HUDEP-2 (cell line): ENCODE results near the gene MUC5AC.

Source experiments
- DNase-seq, 76 experiments: peaks; one replicate each; lab custom pipeline; 2025; ENCODE audit not compliant: unreplicated experiment in 76 of 76; lab: John Stamatoyannopoulos, UW

Gene MUC5AC

GRCh38 chr11:1220941-1221721 lies 63.4 kb downstream of the MUC5AC start:
- no peak for DNase-seq

GRCh38 chr11:1221848-1222311 lies 64.1 kb downstream of the MUC5AC start:
- DNase-seq, result no peak

GRCh38 chr11:1222491-1223345 lies 65.0 kb downstream of the MUC5AC start, which contains the start of gene MUC5B:
Gene MUC5B, plus strand, starts transcription at chr11:1223066. Its CDS starts 58 bp downstream, at chr11:1223124.
- DNase-seq, result no peak

GRCh38 chr11:1223346-1224110 lies 65.8 kb downstream of the MUC5AC start:
- no peak for DNase-seq

GRCh38 chr11:1224111-1224490 lies 66.3 kb downstream of the MUC5AC start:
- DNase-seq, result no peak

- no peak for DNase-seq
Observed at GRCh38 chr11:1224491-1225385, 67.0 kb downstream of the MUC5AC start.

- DNase-seq, result no peak
Observed at GRCh38 chr11:1225386-1226225, 67.9 kb downstream of the MUC5AC start.

- DNase-seq, result no peak
Observed at GRCh38 chr11:1226226-1226985, 68.7 kb downstream of the MUC5AC start.

- no peak for DNase-seq
Observed at GRCh38 chr11:1226986-1227550, 69.3 kb downstream of the MUC5AC start.

GRCh38 chr11:1227551-1228100 lies 69.9 kb downstream of the MUC5AC start:
- DNase-seq, result no peak

GRCh38 chr11:1228101-1228821 lies 70.5 kb downstream of the MUC5AC start:
- DNase-seq, result no peak

- no peak for DNase-seq
Observed at GRCh38 chr11:1228921-1229451, 71.2 kb downstream of the MUC5AC start.

- no peak for DNase-seq
Observed at GRCh38 chr11:1229471-1230120, 71.8 kb downstream of the MUC5AC start.

GRCh38 chr11:1230121-1230455 lies 72.3 kb downstream of the MUC5AC start:
- no peak for DNase-seq

- DNase-seq, result no peak
Observed at GRCh38 chr11:1230456-1231395, 73.0 kb downstream of the MUC5AC start.
